HT1080 (cell line): ENCODE measurements around the gene SPOUT1. TPM values are rescaled to one million over a fixed set of nuclear protein-coding genes. Genes with fewer than 3 reads are reported as not detected.

Experiments used
- DNase-seq: peaks from one replicate; pipeline ENCODE4 v3.0.0-alpha.2; 2015; ENCODE audit warnings: low read depth
- total RNA-seq: library from RNA; depleted of rRNA; stranded (reverse); fragments of >200 nt; shearing (Covaris generic); gene quantifications from 2 replicates; pipeline ENCODE4 v1.2.3, GENCODE V29; 2014

SPOUT1 gene
- total RNA-seq, 1 experiment from 2014 or later: 36.0 TPM

- no peak for DNase-seq
Observed at GRCh38 chr9:128838338-128838737, 8.7 kb upstream of the SPOUT1 start.

DNA sequence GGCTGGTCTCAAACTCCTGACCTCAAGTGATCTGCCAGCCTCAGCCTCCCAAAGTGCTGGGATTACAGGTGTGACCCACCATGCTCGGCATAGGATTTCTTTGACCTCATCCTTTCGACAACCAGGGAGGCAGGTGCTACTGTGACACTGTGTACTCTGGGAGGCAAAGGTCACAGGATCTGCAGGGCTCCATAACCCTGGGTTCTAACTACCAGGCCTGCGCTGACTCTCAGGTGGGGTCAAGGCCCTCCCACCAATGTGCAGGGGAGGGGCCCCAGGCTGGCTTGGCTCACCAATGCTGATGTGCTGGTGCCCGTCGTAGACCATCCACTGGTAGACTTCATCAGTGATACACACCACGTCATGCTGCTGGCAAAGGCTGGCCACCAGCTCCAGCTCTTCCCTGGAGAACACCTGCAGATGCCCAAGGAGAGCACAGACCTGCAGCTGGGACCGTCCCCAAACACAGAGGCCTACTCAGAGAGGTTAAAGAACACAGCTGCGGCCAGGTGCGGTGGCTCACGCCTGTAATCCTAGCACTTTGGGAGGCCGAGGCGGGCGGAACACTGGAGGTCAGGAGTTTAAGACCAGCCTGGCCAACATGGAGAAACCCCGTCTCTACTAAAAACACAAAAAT lies 7.0 kb upstream of the SPOUT1 start:
- DNase-seq: no peak

DNA sequence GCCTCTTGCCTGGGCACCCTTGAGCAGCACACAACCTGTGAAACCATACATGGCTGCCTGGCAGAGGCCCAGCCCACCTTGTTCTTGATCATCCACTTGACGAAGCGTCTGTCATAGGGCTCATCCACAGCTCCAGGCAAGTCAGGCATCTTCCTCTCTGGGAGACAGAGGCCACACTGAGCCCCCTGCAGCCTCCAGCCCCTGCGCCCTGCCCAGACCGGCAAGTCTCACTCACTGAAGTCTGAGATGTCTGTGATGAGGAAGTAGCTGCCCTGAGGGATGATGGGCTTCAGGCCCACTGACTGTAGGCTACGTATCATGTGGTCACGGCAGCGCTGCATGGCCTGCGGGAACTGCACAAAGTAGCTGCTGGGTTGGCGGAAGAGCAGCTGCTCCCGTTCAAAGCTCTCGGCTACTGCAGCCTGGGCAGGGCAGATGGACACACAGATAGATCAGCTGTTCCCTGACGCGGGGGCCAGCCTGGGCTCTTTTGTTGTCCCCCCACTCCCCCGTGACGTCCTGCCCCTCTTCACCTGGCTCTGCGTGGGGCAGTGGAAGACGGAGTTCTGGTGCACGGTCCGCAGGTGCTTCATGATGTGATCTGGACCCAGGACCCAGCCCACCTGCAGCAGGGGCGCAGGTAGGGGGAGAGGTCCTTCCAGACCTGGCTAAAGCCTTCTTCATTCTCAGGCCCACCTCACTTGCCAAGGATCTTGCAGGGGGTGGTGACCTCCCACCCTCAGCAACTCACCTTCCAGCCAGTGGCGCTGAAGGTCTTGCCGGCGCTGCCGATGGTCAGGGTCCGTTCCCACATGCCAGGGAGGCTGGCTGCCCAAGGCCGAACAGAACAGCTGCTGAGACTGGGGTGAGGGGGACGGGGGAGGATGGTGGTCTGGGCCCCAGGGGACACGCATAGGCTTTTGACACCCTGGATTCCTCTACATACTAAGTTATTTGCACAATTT lies 5.9 kb upstream of the SPOUT1 start:
- DNase-seq: no peak

- DNase-seq: no peak
Observed at GRCh38 chr9:128833696-128834095, 4.1 kb upstream of the SPOUT1 start.

- DNase-seq: no peak
Observed at GRCh38 chr9:128828719-128829452, 708 bp downstream of the SPOUT1 start.

DNA sequence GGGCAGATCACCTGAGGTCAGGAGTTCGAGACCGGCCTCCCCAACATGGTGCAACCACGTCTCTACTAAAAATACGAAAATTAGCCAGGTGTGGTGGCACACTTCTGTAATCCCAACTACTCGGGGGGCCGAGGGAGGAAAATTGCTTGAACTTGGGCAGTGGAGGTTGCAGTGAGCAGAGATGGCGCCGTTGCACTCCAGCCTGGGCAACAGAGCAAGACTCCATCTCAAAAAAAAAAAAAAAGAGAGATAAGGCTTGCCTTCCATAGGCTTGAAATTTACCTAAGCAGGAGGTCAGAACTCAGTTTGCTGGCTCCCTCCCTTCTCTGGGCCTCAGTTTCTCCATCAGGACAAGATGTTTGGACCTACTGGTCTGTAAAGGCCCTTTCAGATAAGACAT lies 1.3 kb downstream of the SPOUT1 start:
- DNase-seq: no peak

DNA sequence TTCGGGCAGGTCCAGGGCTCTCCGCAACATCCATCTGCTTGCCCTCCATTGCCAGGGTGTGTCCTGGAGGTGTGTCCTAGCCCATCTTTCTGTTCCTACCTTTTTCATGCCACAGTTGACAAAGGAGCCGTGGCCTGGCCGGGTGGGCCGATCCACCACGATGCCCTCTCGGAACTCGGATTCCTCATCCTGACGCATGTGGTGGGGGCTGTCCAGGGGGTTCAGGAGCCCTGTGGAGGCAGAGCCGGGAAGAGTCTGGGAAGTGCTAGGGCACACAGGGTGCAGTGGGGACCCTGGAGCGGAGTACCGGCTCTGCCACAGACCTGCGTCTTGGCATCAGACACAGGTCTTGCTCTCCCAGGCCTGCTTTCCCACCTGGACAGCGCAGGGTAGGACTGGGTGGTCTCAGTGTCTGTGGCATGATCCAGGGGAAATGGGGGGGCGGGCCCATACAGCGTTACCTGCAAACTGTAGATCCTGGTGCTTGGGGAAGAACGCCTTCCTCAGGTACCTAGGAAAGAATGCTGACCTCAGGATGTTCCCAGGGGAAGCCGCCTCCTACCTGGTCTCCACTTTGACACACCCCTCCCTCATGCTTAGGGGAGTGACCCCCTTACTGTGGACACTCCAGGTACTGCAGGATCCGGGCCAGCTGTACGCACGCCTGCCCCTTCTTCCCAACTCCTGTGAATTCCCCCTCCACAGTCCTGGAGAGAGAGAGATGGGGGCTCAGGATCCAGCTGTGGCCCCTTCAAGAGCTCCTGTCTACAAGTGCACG lies 3.5 kb downstream of the SPOUT1 start:
- no peak for DNase-seq

DNA sequence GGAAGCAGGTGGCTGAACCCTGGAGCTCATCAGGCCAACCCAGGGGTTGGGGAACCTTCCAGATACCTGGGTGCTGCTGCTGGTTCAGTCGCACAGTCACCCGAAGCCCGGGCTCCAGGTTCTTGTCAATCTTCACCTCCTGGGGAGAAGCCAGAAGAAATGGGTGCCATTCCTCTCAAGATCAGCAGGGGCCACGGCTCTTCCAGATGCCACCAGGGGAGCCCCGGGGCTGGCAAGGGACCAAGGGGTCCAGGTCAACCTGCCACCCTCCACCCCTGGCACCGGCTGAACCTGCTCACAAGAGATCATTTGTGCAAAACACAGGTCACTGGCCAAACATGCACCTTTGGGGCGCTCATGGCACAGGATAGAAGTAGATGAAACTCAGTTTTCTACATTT lies 4.7 kb downstream of the SPOUT1 start:
- no peak for DNase-seq

DNA sequence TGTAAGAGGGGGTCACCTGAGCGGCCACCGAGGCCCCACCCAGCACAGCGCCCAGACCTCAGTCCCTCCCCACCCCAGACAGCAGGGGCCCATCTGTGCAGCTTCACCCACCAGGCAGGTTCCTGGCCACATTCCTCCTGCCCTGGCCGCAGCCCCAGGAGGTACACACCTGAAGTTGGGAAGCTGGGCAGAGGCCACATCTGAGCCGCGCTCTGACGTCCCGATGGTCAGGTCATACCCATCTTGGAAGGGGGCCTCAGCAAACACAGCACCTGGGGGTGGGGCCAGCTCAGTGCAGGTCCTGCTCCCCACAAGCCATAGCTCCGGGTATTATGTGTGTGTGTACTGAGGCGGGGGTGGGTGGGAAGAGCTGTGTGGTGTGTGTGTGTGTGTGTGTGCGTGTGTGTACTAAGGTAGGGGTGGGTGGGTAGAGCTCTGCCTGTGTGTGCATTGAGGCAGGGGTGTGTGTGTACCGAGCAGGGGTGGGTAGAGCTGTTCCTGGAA lies 5.6 kb downstream of the SPOUT1 start:
- DNase-seq: no peak

GRCh38 chr9:128823362-128823902 lies 6.2 kb downstream of the SPOUT1 start:
- DNase-seq: no peak

DNA sequence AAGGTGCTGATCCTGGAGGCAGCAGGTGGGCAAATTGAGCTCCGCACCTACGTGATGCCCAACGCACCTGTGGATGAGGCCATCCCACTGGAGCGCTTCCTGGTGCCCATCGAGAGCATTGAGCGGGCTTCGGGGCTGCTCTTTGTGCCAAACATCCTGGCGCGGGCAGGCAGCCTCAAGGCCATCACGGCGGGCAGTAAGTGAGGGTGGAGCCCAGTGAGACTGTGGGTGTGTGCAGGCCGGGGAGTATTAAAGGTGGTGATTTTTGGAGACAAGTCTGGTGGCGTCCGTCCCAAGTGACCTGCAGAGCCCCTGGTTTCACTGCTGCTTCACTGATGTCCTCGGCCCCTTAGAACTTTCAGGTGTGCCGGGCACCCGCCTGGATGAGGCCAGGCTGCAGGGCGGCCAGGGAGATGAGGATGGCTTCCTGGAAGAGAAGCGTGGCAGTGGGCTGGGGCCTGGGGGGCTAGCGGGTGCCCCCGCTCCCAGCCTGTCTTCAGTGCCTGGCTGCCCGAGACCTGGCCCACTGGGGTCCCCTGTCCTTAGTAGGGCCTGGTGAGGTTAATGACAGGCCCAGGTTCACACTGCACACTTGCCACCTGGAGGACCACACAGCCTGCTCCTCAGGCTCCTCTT lies 7.1 kb downstream of the SPOUT1 start:
- DNase-seq: no peak

- DNase-seq: no peak
Observed at GRCh38 chr9:128821584-128822406, 7.8 kb downstream of the SPOUT1 start.

GRCh38 chr9:128820665-128821583 lies 8.7 kb downstream of the SPOUT1 start:
- DNase-seq: no peak

DNA sequence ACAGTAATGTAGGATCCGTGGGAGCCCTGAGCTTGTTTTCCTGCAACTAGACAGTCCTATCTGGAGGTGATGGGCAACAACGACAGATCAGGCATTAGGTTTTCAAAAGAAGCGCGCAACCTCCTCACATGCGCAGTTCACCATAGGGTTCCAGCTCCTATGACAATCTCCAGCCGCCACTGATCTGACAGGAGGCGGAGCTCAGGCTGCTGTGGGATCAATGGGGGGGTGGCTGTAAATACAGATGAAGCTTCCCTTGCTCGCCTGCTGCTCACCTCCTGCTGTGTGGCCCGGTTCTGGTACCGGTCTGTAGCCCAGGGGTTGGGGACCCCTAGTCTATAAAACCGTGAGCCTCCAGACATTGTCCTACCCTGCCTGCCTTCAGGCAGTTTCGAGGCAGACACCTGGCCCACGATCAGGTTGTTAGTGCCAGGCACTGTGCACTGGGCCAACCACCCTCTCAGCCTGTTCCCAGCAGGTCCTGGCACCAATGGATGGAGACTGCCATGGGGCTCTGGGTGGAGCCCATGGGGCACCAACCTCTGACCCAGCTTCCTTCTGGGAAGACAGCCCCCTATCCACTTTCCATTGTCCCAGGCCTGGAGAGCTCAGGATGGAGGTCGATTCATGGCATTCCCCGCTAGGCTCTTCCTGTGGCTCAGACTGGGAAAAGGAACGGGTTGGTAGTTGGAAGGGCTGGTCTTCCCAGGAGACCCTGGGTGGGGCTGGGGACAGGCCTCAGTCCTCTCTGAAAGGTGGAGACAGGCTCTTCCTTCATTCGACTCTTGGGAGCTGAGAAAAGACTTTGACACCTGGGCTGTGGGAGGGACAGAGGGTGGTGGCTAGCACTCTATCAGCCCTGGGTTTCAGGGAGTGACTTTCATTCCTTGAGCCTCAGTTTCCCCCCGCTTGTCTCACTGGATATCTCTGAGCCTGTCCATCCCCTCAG lies 9.6 kb downstream of the SPOUT1 start:
- no peak for DNase-seq

GRCh38 chr9:128818839-128819715 lies 10.5 kb downstream of the SPOUT1 start:
- no peak for DNase-seq
